Right renal cortex interstitium (tissue), 3 donors: ENCODE data around the gene HARBI1. TPM values are rescaled to one million over a fixed set of nuclear protein-coding genes. Genes with fewer than 3 reads are reported as not detected.

Source experiments
- DNase-seq, 3 donors: peaks; one replicate each; pipeline ENCODE4 v3.0.0-alpha.2; 2013; ENCODE audit warnings: low read depth in 3 of 3, low spot score in 2 of 3
- polyA plus RNA-seq, 3 donors: library from polyadenylated mRNA; unstranded; fragments of 120-200 nt; gene quantifications; one replicate each; pipeline ENCODE4 v1.2.1, GENCODE V29; 2013; ENCODE audit not compliant: insufficient read length in 3 of 3

The HARBI1 gene
- 1 to 10 TPM; 4.6 to 5.0 (median 4.8) TPM for polyA plus RNA-seq

- DNase-seq = peak; percentile 85 to 94 (median 90)
These were observed at the start of gene HARBI1, which contains the start of gene ATG13 for GRCh38 chr11:46617134-46617971. Gene HARBI1, minus strand, starts transcription at chr11:46617227. Its CDS starts 990 bp downstream, at chr11:46616237. Gene ATG13, plus strand, starts transcription at chr11:46617553. Its CDS starts 26,739 bp downstream, at chr11:46644292.

- no peak for DNase-seq
These were observed 49.5 kb upstream of the HARBI1 start for GRCh38 chr11:46666516-46666915.

GRCh38 chr11:46665356-46665755 is 48.3 kb upstream of the HARBI1 start:
- no peak for DNase-seq

- DNase-seq = no peak
These were observed 47.6 kb upstream of the HARBI1 start for GRCh38 chr11:46664612-46665011.

GRCh38 chr11:46663277-46663940 is 46.4 kb upstream of the HARBI1 start:
- DNase-seq = no peak

- DNase-seq = no peak
These were observed 45.3 kb upstream of the HARBI1 start for GRCh38 chr11:46662366-46662765.

- DNase-seq = no peak
These were observed 44.8 kb upstream of the HARBI1 start for GRCh38 chr11:46661836-46662235.

- DNase-seq = no peak
These were observed 42.9 kb upstream of the HARBI1 start for GRCh38 chr11:46659908-46660307.

GRCh38 chr11:46658259-46658658 is 41.2 kb upstream of the HARBI1 start:
- no peak for DNase-seq

GRCh38 chr11:46657186-46657585 is 40.2 kb upstream of the HARBI1 start:
- DNase-seq = no peak

- DNase-seq = no peak
These were observed 38.6 kb upstream of the HARBI1 start for GRCh38 chr11:46655631-46656030.

GRCh38 chr11:46649180-46649738 is 32.2 kb upstream of the HARBI1 start:
- no peak for DNase-seq

- DNase-seq = no peak
These were observed 27.0 kb upstream of the HARBI1 start for GRCh38 chr11:46643986-46644385.

- DNase-seq = no peak
These were observed 26.5 kb upstream of the HARBI1 start for GRCh38 chr11:46643531-46643930.

- DNase-seq = no peak
These were observed 25.8 kb upstream of the HARBI1 start for GRCh38 chr11:46642627-46643335.

GRCh38 chr11:46641639-46642038 is 24.6 kb upstream of the HARBI1 start:
- DNase-seq = no peak

GRCh38 chr11:46640036-46640788 is 23.2 kb upstream of the HARBI1 start:
- no peak for DNase-seq

- no peak for DNase-seq
These were observed 22.3 kb upstream of the HARBI1 start for GRCh38 chr11:46639197-46639839.

GRCh38 chr11:46637546-46637945 is 20.5 kb upstream of the HARBI1 start:
- no peak for DNase-seq
